Pericardium fibroblast (primary cell): ENCODE results near the gene OASL. TPM values are rescaled to one million over a fixed set of nuclear protein-coding genes. Genes with fewer than 3 reads are reported as not detected.

Source experiments
- total RNA-seq: library from RNA; depleted of rRNA; stranded (reverse); fragments of >200 nt; gene quantifications from 2 replicates; pipeline ENCODE4 v1.2.3, GENCODE V29; 2015

The OASL gene
- total RNA-seq, result 0.34 TPM in 1 of 2 replicates, not detected in the other

GRCh38 chr12:121038861-121039668 lies at the start of gene OASL:
TSS of gene OASL (minus strand) at chr12:121039246. CDS start at chr12:121038971, 275 bp downstream.

GRCh38 chr12:121015825-121016766 lies 22.9 kb downstream of the OASL start, which contains the start of gene C12orf43:
TSS of gene C12orf43 (minus strand) at chr12:121016487. CDS start at chr12:121016474, 13 bp downstream.

GRCh38 chr12:120978296-120979219 lies 60.5 kb downstream of the OASL start, which contains the start of gene HNF1A:
TSS of gene HNF1A (plus strand) at chr12:120978543. CDS start at chr12:120978769, 226 bp downstream.

Other genes with a start within 250 kb of the OASL start
- gene SPPL3, start 134.9 kb downstream of the OASL start, total RNA-seq, result 8.8 and 14.9 TPM in 2 replicates
- gene HNF1A, start 60.7 kb downstream of the OASL start, total RNA-seq, result 0.23 TPM in 1 of 2 replicates, not detected in the other
- 8.5 and 12.5 TPM in 2 replicates for gene C12orf43, start 22.8 kb downstream of the OASL start, total RNA-seq
- gene P2RX7, start 93.6 kb upstream of the OASL start, total RNA-seq, result 2.5 TPM in 1 of 2 replicates, not detected in the other
- gene P2RX4, start 170.9 kb upstream of the OASL start, total RNA-seq, result 12.5 and 43.8 TPM in 2 replicates